HG03025 (cell line): ENCODE measurements around the gene SRXN1.
A peak's percentile ranks its signal among the peaks of the same experiment; 100 is the strongest.
"Not testable (repeated sequence)": the region's sequence is repeated elsewhere in the genome, so short reads cannot be mapped to it uniquely, and the experiment has no call there.

ENCODE experiments used
- ATAC-seq: cut with Tn5 transposase; IDR thresholded peaks from one replicate; pipeline ENCODE4 v1.9.1; 2021; ENCODE audit warnings: mild to moderate bottlenecking, moderate library complexity; ENCODE audit not compliant: unreplicated experiment, low FRiP score

SRXN1 gene

GRCh38 chr20:653110-653589 lies at the start of gene SRXN1:
Gene SRXN1 (minus strand): TSS chr20:653200. CDS start chr20:653185, 15 bp downstream.
- peak; percentile 73 for ATAC-seq

DNA sequence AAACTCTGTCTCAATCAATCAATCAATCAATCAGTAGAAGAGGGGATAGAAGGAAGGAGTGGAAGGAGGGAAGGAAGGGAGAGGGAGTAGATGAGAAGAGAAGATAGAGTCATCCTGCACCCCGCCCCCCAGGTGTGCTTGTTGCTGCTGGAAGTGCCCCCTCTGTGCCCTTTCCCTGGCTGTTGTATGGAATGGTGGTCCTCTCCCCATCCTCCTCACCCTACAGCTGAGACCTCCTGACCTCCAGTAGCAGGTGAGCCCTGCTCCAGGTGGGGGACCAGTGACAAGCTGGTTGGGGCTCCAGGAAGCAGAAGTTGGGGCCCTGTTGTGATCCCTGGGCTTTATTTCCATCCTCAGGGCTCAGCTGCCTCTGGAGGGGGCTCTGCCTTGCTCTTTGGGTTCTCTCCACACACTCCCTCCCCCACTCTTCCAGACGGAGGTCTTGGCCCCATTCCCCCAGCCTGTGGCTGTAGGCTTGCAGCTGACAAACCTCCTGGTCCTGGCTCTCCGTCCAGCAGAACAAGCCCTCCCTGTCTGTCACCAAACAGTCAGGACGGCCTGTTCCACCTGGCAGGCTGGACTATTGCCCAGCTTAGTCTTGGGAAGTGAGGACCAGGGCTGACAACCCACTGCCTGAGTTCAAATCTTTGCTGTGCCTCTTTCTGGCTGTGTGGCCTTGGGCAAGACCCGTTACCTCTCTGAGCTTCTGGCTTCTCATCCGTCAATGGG lies 48.6 kb upstream of the SRXN1 start:
- no peak for ATAC-seq

- no peak for ATAC-seq
Observed at GRCh38 chr20:699811-700338, 46.9 kb upstream of the SRXN1 start.

GRCh38 chr20:699342-699741 lies 46.3 kb upstream of the SRXN1 start:
- ATAC-seq: no peak

- ATAC-seq: no peak
Observed at GRCh38 chr20:698276-698675, 45.3 kb upstream of the SRXN1 start.

GRCh38 chr20:697826-698225 lies 44.8 kb upstream of the SRXN1 start:
- no peak for ATAC-seq

DNA sequence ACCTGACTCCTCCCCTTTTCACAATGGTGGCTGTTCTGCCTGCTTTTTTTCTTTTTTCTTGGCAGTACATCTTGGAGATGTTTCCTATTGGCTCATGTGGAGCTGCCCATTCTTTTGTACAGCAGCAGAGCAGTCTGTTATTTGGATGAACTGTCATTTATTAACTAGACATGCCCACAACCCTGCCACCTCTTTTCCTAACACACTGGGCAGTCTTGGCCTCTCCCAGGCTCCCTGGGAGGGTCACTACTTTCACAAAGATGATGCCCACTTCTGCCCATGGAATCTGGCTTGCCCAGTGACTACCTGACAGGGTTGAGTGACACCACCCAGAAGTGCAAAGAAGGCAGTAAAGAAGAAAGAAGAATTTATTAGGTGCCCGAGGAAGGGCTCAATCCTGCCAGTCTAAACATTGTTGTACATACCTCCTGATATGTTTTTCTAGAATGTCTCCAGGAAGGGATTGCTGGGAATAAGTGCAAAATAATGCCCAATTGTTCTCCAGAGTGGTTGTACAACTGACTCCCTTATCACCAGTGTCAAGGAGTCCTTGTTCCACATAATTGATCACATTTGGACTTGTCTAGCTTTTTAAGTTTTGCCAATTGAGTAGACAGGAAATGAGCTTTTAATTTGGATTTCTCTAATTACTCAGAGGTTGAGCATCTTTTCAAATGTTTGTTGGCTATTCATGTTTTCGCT lies 42.3 kb upstream of the SRXN1 start:
- ATAC-seq: no peak

DNA sequence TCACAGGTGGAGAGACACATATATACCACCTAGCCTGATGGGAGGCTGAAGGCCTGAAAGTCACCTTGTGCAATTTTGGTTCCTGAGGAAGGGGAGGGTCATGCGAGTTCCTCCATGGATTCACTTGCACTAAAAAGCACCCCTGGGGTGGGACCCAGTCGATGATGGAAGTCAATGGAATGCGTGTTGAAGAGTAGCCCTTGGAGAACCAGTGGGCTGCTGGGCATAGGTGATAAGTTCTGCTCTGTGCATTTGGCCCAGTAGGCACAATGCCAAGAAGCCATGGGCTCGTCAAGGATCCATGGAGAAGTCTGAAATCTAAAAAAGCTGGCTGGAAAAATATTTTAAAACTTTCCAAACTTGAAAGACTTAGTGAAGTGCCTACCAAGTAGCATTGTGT lies 41.5 kb upstream of the SRXN1 start:
- ATAC-seq: no peak

DNA sequence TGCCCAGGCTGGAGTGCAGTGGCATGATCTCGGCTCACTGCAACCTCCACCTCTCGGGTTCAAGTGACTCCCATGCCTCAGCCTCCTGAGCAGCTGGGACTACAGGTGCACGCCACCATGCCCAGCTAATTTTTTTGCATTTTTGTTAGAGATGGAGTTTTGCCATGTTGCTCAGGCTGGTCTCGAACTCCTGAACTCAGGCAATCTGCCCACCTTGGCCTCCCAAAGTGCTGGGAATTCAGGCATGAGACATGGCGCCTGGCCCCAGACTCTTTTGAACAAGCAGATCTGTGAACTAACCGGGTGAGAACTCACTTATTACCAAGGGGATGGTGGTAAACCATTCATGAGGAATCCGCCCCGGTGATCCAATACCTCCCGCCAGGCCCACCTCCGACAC lies 40.8 kb upstream of the SRXN1 start:
- ATAC-seq: not testable (repeated sequence)

GRCh38 chr20:692044-692443 lies 39.0 kb upstream of the SRXN1 start:
- ATAC-seq: no peak

DNA sequence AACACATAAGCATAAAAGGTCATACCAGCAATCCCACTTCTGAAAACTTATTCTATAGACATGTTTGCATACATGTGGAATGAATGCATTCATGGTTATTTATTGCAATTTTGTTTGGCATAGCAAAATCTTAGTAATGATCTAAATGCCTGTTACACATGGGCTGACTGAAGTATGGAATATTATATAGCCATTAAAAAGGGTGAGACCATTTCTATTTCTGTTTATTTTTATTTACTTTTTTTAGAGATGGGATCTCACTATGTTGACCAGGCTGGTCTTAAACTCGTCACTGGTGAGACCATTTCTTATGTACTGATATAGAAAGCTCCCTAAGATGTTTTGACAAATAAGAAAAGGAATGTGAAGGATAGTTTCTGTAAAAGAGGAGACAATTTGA lies 36.9 kb upstream of the SRXN1 start:
- no peak for ATAC-seq

DNA sequence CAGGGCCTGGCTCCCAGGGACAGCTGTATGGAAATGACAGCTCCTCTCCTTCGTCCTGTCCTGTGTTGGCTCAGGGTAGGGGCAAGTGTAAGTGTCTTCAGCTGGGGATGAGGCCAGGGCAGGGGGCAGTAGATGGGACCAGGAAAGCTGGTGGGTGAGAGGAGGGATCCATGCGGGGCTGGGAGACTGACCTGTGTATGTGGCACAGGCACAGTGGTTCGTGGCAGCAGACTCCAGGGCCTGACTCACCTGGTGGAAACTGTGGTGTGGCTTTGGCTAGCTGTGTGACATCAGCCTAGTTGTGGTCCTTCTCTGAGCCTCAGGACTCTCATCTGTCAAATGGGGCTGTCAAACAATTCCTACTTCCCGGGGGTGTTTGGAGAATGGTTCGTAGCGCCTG lies 36.3 kb upstream of the SRXN1 start:
- ATAC-seq: no peak

DNA sequence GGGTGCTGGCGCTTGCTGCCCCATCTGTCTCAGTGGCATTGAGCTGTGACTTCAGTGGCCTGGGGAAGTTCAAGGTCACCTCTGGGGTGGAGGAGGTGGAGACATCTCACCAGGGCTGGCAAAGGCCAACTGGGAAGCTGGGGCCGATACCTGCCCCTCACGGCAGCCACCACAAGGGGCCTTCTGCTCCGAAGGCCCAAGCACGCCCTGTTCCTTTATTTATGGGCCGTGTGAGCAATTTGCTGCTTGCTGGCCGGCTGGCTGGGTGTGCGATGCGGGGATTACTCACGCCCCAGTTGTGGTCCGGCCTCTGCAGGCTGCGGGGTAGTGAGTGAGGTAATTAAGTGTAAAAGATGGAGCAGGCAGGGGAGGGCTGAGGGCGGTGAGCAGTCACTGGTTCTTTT lies 35.8 kb upstream of the SRXN1 start:
- no peak for ATAC-seq

- ATAC-seq: no peak
Observed at GRCh38 chr20:687468-688203, 34.6 kb upstream of the SRXN1 start.

DNA sequence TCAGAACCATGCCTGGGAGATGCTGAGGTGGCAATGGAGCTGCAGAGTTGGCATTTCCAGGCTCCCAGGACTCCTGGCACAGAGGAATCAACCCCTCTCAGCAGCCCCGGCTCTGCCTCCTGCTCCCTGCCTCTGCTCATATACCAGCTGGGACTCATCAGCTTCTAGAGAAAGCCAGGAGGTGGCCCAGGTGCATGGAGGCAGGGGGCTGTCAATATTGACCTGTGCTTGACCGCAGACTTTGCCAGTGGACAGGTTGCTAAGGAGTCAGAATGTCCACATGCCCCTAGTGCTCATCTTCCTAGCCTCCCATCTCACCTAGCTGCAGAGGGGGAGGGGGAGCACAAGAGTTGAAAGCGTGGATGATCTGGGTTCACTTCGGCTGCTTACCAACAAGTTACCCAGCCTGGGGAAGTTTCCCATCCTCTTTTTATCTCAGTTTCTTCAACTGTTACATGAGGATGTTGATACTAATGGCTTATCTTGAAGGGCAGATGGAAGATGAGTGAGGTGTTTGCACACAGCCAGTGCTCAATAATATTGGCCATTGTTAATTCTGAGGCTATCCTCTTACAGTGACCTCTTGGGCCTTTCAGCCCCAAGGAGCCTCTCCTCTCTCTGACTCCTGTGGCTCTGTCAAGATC lies 31.8 kb upstream of the SRXN1 start:
- no peak for ATAC-seq

- ATAC-seq: no peak
Observed at GRCh38 chr20:682123-682522, 29.1 kb upstream of the SRXN1 start.

DNA sequence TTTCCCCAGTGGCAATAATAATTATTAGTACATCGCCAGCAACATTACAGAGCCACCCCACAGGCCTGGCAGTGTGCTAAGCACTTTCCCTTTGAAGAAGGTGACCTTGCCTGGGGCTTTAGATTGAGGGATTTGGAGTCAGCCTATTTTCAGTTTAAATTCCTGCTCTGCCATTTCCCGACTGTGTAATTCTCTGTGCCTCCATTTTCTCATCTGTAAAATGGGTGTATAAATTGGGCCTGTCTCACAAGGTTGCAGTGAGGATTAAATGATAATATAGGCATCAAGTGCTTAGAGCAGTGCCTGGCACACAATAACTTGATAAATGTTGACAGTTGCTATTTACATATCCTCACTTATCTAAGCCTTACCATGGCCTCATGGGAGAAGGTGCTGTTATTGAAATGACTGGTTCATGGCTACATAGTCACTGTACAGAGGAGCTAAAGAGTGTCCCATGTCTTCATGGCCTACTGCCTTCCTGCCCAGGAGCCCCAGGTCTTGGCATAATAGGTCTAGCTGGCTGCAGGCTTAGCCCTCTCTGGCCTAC lies 27.7 kb upstream of the SRXN1 start:
- no peak for ATAC-seq

DNA sequence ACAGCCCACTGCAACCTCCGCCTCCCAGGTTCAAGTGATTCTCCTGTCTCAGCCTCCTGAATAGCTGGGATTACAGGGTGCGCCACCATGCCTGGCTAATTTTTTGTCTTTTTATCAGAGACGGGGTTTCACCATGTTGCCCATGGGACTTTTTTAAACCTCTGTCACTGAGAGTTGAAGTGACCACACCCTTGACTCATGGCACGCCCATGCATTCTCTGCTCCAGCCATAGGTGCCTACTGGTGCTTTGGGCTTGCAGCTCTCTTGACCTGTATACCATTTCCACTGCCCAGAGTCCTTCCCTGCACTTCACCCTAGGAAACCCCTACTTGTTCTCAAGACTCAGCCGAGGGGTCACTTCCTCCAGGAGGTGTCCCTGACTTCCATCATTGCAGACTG lies 25.0 kb upstream of the SRXN1 start:
- no peak for ATAC-seq

- ATAC-seq: no peak
Observed at GRCh38 chr20:676967-677366, 24.0 kb upstream of the SRXN1 start.

DNA sequence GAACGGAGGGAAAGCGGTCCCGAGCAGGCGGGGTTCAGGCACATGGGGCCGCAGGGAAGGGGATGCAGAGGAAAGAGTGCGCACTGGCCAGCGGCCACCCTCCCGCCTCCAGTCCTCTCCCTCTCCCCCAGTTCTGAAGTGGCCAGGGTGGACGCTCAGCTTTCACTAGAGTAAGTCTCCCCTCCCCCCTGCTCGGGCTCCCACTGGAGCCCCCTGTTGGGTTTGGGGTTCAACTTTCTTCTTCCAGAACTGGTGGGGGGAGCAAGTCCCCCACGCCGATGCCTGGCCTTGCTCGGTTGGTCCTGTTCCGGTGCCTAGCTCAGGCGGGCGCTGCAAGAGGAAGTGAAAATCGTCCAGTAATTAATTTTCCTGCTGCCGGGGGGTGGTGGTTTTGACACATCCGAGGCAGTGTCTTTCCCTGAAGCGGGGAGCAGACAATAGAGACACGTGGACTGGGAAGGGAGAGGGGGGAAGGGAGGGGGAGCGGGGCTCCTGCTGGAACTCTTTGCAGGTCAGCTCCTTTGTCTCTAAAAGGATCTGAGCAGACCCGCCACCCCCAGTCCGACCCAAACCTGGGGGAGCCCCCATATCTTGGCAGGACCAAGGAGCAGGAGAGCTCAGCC lies 23.4 kb upstream of the SRXN1 start:
- no peak for ATAC-seq
